Left lung (tissue), 10 donors: ENCODE measurements around the gene NEFH. TPM values are rescaled to one million over a fixed set of nuclear protein-coding genes. Genes with fewer than 3 reads are reported as not detected.
"Not testable (repeated sequence)": the region's sequence is repeated elsewhere in the genome, so short reads cannot be mapped to it uniquely, and the experiment has no call there.

Experiments
- ATAC-seq: fragments of 200-7000 bp; cut with Tn5 transposase; one replicate; pipeline ENCODE4 v1.9.1; 2020; ENCODE audit warnings: moderate library complexity
- DNase-seq, 4 donors: peaks; one replicate each; pipeline ENCODE4 v3.0.0-alpha.2; 2013 to 2020
- H3K27ac ChIP-seq, 2 donors: fragments of 200-600 bp; sonication (generic) in 1 of 2; one replicate each; pipeline versions ENCODE4 v1.5.0 to v1.8.0; 2020 to 2021
- H3K27me3 ChIP-seq, 2 donors: fragments of 200-600 bp; sonication (generic) in 1 of 2; one replicate each; pipeline versions ENCODE4 v1.5.0 to v1.8.0; 2020 to 2021
- H3K36me3 ChIP-seq, 2 donors: fragments of 200-600 bp; sonication (generic) in 1 of 2; one replicate each; pipeline versions ENCODE4 v1.5.0 to v1.8.0; 2020 to 2021
- H3K4me1 ChIP-seq, 2 donors: fragments of 200-600 bp; one replicate each; pipeline ENCODE4 v1.8.0; 2021
- H3K4me3 ChIP-seq, 2 donors: fragments of 200-600 bp; sonication (generic) in 1 of 2; one replicate each; pipeline versions ENCODE4 v1.5.0 to v1.8.0; 2020 to 2021; ENCODE audit warnings: mild to moderate bottlenecking in 1 of 2
- H3K9me3 ChIP-seq, 2 donors: fragments of 200-600 bp; sonication (generic) in 1 of 2; one replicate each; pipeline versions ENCODE4 v1.5.0 to v1.8.0; 2020 to 2021
- CTCF ChIP-seq, 2 donors: fragments of 200-600 bp; sonication (generic) in 1 of 2; IDR thresholded peaks; one replicate each; pipeline versions ENCODE4 v1.5.0 to v1.8.0; 2021; ENCODE audit warnings: antibody characterized with exemption in 2 of 2
- intact Hi-C, 2 donors: fragments of 100-400 bp; cut with DNase I; formaldehyde crosslinking; loops; one replicate each; pipeline versions ENCODE4 v1.11.2 to v1.14.2; 2022
- polyA plus RNA-seq, 6 donors: library from polyadenylated mRNA; unstranded; fragments of 120-200 nt; gene quantifications; one replicate each; pipeline ENCODE4 v1.2.1, GENCODE V29; 2013; ENCODE audit not compliant: insufficient read length in 6 of 6
- total RNA-seq, 2 donors: library from RNA; stranded (reverse); fragmentation: NEBNext Ultra II Directional; extraction: Animal tissue kit (Norgen Biotek cat#: 25700); gene quantifications; one replicate each; pipeline ENCODE4 v1.2.1, GENCODE V29; 2021
- donor health status: DM: no; HTN: yes; CAD: no.
- donor health status: DM: no; HTN: no; CAD: no.

The NEFH gene
- total and polyA plus RNA-seq, 8 donors = 0.55 to 5.8 (median 4.6) TPM

GRCh38 chr22:29435236-29436136, 44.5 kb upstream of the NEFH start:
- Histone ChIP-seq H3K4me1 (no peaks in the 10 kb centered on the region), H3K27me3 (peaks cover 0 to 9% of the 10 kb centered on the region in 2 donors), H3K4me3 (no peak overlapping the region), H3K36me3 (no peaks in the 10 kb centered on the region), H3K27ac (no peak overlapping the region), H3K9me3 (no peaks in the 10 kb centered on the region)
- intact Hi-C loops = no loop called here
- ATAC-seq (no peak), DNase-seq (no peak)
- TF ChIP-seq CTCF (IDR thresholded peaks at IDR 0.05) = no peak

- H3K27ac ChIP-seq, ATAC-seq, H3K4me1 ChIP-seq, H3K27me3 ChIP-seq, H3K4me3 ChIP-seq, H3K36me3 ChIP-seq, intact Hi-C loops, DNase-seq, H3K9me3 ChIP-seq: not testable (repeated sequence)
Observed at GRCh38 chr22:29438283-29438682, 41.7 kb upstream of the NEFH start, which contains the start of gene RFPL1. Gene RFPL1 (plus strand): TSS chr22:29438583.

- TF ChIP-seq CTCF (IDR thresholded peaks at IDR 0.05) = no peak
- H3K9me3 ChIP-seq = no peaks in the 10 kb centered on the region
- DNase-seq (no peak), ATAC-seq (no peak)
- no peak overlapping the region for H3K27ac ChIP-seq
- intact Hi-C loops = no loop called here
- peaks cover 2 to 6% of the 10 kb centered on the region in 2 donors for H3K27me3 ChIP-seq
- no peaks in the 10 kb centered on the region for H3K36me3 ChIP-seq
- no peak overlapping the region for H3K4me3 ChIP-seq
- no peaks in the 10 kb centered on the region for H3K4me1 ChIP-seq
Observed at GRCh38 chr22:29442976-29443375, 37.0 kb upstream of the NEFH start.

- ATAC-seq = no peak
Observed at GRCh38 chr22:29443452-29443851, 36.6 kb upstream of the NEFH start.

GRCh38 chr22:29443861-29444792, 35.9 kb upstream of the NEFH start:
- H3K4me1 ChIP-seq = no peaks in the 10 kb centered on the region
- no peaks in the 10 kb centered on the region for H3K9me3 ChIP-seq
- no peak overlapping the region for H3K27ac ChIP-seq
- no peaks in the 10 kb centered on the region for H3K36me3 ChIP-seq
- peaks cover 2 to 6% of the 10 kb centered on the region in 2 donors for H3K27me3 ChIP-seq
- intact Hi-C loops = no loop called here
- H3K4me3 ChIP-seq = no peak overlapping the region
- ATAC-seq = no peak
- DNase-seq = no peak
- TF ChIP-seq CTCF (IDR thresholded peaks at IDR 0.05) = no peak

More at GRCh38 chr22:29443452-29443851, 36.6 kb upstream of the NEFH start:
- peaks cover 2 to 6% of the 10 kb centered on the region in 2 donors for H3K27me3 ChIP-seq
- no peaks in the 10 kb centered on the region for H3K36me3 ChIP-seq
- no peak overlapping the region for H3K27ac ChIP-seq
- H3K9me3 ChIP-seq = no peaks in the 10 kb centered on the region
- intact Hi-C loops = no loop called here
- no peak overlapping the region for H3K4me3 ChIP-seq
- TF ChIP-seq CTCF (IDR thresholded peaks at IDR 0.05) = no peak
- DNase-seq = no peak
- no peaks in the 10 kb centered on the region for H3K4me1 ChIP-seq
